K562 (cell line): ENCODE data around the gene CCNL2. TPM values are rescaled to one million over a fixed set of nuclear protein-coding genes. Genes with fewer than 3 reads are reported as not detected.
A peak's percentile ranks its signal among the peaks of the same experiment; 100 is the strongest.

Experiments used
- BCL6 ChIP-seq: fragments of 250-450 bp; sonication (Bioruptor Pico); IDR thresholded peaks from 2 replicates; pipeline ENCODE4 v1.4.0; 2020
- E2F1 ChIP-seq: sonication (generic); formaldehyde crosslinking; IDR thresholded peaks from 2 replicates; pipeline ENCODE4 v1.8.1; 2023; ENCODE audit warnings: mild to moderate bottlenecking, missing genetic modification reagents, moderate library complexity
- RFX1 ChIP-seq: fragments of 450-650 bp; IDR thresholded peaks from 2 replicates; pipeline ENCODE4 v1.6.1; 2016; ENCODE audit warnings: mild to moderate bottlenecking, moderate library complexity
- STAT5B ChIP-seq: fragments of 250-450 bp; sonication (Bioruptor Pico); IDR thresholded peaks from 2 replicates; pipeline ENCODE4 v1.8.0; 2021; ENCODE audit warnings: mild to moderate bottlenecking, inconsistent platforms
- TAF7 ChIP-seq: fragments of 450-650 bp; IDR thresholded peaks from 2 replicates; pipeline ENCODE4 v1.6.1; 2016; ENCODE audit warnings: missing genetic modification characterization, missing compliant biosample characterization
- TAL1 ChIP-seq: fragments of 450-650 bp; IDR thresholded peaks from 2 replicates; pipeline ENCODE4 v1.6.1; 2016; ENCODE audit warnings: mild to moderate bottlenecking
- THRAP3 ChIP-seq: fragments of 450-650 bp; IDR thresholded peaks from 2 replicates; pipeline ENCODE4 v1.6.1; 2016; ENCODE audit warnings: mild to moderate bottlenecking, inconsistent platforms, borderline replicate concordance
- ZBTB9 ChIP-seq: fragments of 450-650 bp; formaldehyde crosslinking; IDR thresholded peaks from 2 replicates; pipeline ENCODE4 v1.4.0; 2020; ENCODE audit warnings: mild to moderate bottlenecking, moderate library complexity
- polyA plus RNA-seq, 8 experiments: library from polyadenylated mRNA; depleted of rRNA in 4 of 8; stranded (reverse) in 5 of 8; unstranded in 3 of 8; fragments of >200 nt; fragmentation: Nextera tagmentation in 2 of 8; fragmentation: Illumina TruSeq in 1 of 8; extraction: Ambion mirVana in 2 of 8; extraction: Trizol in 1 of 8; gene quantifications; 2 replicates each; pipeline versions ENCODE4 v1.2.1 to v1.2.3, GENCODE V29; 2011 to 2014; ENCODE audit warnings: inconsistent platforms in 1 of 8, missing spikeins in 1 of 8
- total RNA-seq, 7 experiments: library from RNA; depleted of rRNA in 6 of 7; stranded (reverse); fragments of >200 nt in 6 of 7; fragmentation: Illumina TruSeq in 2 of 7; extraction: Trizol in 2 of 7; gene quantifications; 2 replicates each; pipeline versions ENCODE4 v1.2.1 to v1.2.3, GENCODE V29; 2011 to 2021; ENCODE audit warnings: low replicate concordance in 1 of 7
- TF ChIP-seq, protein P1 (sequence below), 2 experiments: fragments of 450-650 bp; formaldehyde crosslinking in 1 of 2; IDR thresholded peaks; 2 replicates each; pipeline versions ENCODE4 v1.4.0 to v1.6.1; 2014 to 2020; ENCODE audit warnings: mild to moderate bottlenecking in 2 of 2, borderline replicate concordance in 1 of 2, low read depth in 1 of 2
- TF ChIP-seq, protein P2 (sequence below): fragments of 250-450 bp; sonication (Bioruptor Pico); IDR thresholded peaks from 2 replicates; pipeline ENCODE4 v1.4.0; 2020

CCNL2 gene
- total and polyA plus RNA-seq, 9 of the 15 experiments (the other 6 are each of a cell fraction or from before 2014, with no cell fraction given), result 2.8 to 287 (median 94.5) TPM

DNA sequence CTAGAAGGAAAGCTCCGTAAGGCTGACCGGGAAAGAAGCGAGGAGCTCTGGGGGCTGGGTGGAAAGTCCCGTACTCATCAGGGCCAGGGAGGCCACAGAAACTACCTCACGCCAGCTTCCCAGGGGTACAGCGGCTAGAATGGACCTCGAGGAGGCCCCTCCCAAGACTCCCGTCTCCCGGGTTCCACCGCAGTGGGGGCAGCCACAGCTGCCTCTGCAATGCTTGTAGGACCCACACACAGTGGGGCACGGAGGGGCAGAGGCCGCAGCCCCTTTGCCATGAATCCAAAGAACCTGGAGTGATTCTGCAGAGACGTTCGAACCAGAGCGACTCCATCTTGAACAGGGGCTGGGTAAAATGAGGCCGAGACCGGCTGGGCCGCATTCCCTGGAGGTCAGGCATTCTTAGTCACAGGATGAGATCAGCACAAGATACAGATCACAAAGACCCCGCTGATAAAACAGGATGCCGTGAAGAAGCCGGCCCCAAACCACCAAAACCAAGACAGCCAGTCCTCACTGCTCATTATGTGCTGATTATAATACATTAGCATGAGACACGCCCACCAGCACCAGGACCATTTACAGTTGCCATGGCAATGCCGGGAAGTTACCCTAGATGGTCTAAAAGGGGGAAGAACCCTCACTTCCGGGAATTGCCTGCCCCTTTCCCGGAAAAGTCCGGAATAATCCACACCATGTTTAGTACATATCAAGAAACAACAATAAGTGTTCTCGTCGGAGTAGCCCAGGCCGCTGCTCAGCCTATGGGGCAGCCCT, 23.5 kb upstream of the CCNL2 start (continued):
- TF ChIP-seq BCL6 (CRISPR knock-in tag) (peak; percentile 73), E2F1 (CRISPR knock-in tag) (no peak), ZBTB9 (0 out of 2 replicates have a peak, but pooled peaks have one; percentile 34), STAT5B (CRISPR knock-in tag) (no peak), TAF7 (tag) (peak; percentile 68), THRAP3 (no peak), TAL1 (no peak), RFX1 (peak; percentile 96)
- TF ChIP-seq, protein P1, sequence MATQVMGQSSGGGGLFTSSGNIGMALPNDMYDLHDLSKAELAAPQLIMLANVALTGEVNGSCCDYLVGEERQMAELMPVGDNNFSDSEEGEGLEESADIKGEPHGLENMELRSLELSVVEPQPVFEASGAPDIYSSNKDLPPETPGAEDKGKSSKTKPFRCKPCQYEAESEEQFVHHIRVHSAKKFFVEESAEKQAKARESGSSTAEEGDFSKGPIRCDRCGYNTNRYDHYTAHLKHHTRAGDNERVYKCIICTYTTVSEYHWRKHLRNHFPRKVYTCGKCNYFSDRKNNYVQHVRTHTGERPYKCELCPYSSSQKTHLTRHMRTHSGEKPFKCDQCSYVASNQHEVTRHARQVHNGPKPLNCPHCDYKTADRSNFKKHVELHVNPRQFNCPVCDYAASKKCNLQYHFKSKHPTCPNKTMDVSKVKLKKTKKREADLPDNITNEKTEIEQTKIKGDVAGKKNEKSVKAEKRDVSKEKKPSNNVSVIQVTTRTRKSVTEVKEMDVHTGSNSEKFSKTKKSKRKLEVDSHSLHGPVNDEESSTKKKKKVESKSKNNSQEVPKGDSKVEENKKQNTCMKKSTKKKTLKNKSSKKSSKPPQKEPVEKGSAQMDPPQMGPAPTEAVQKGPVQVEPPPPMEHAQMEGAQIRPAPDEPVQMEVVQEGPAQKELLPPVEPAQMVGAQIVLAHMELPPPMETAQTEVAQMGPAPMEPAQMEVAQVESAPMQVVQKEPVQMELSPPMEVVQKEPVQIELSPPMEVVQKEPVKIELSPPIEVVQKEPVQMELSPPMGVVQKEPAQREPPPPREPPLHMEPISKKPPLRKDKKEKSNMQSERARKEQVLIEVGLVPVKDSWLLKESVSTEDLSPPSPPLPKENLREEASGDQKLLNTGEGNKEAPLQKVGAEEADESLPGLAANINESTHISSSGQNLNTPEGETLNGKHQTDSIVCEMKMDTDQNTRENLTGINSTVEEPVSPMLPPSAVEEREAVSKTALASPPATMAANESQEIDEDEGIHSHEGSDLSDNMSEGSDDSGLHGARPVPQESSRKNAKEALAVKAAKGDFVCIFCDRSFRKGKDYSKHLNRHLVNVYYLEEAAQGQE (IDR thresholded peaks at IDR 0.05; ENCODE audit: borderline replicate concordance), result peak; percentile 77
- TF ChIP-seq, protein P1 (CRISPR knock-in tag; IDR thresholded peaks at IDR 0.05; ENCODE audit: low read depth), result no peak
- TF ChIP-seq, protein P2, sequence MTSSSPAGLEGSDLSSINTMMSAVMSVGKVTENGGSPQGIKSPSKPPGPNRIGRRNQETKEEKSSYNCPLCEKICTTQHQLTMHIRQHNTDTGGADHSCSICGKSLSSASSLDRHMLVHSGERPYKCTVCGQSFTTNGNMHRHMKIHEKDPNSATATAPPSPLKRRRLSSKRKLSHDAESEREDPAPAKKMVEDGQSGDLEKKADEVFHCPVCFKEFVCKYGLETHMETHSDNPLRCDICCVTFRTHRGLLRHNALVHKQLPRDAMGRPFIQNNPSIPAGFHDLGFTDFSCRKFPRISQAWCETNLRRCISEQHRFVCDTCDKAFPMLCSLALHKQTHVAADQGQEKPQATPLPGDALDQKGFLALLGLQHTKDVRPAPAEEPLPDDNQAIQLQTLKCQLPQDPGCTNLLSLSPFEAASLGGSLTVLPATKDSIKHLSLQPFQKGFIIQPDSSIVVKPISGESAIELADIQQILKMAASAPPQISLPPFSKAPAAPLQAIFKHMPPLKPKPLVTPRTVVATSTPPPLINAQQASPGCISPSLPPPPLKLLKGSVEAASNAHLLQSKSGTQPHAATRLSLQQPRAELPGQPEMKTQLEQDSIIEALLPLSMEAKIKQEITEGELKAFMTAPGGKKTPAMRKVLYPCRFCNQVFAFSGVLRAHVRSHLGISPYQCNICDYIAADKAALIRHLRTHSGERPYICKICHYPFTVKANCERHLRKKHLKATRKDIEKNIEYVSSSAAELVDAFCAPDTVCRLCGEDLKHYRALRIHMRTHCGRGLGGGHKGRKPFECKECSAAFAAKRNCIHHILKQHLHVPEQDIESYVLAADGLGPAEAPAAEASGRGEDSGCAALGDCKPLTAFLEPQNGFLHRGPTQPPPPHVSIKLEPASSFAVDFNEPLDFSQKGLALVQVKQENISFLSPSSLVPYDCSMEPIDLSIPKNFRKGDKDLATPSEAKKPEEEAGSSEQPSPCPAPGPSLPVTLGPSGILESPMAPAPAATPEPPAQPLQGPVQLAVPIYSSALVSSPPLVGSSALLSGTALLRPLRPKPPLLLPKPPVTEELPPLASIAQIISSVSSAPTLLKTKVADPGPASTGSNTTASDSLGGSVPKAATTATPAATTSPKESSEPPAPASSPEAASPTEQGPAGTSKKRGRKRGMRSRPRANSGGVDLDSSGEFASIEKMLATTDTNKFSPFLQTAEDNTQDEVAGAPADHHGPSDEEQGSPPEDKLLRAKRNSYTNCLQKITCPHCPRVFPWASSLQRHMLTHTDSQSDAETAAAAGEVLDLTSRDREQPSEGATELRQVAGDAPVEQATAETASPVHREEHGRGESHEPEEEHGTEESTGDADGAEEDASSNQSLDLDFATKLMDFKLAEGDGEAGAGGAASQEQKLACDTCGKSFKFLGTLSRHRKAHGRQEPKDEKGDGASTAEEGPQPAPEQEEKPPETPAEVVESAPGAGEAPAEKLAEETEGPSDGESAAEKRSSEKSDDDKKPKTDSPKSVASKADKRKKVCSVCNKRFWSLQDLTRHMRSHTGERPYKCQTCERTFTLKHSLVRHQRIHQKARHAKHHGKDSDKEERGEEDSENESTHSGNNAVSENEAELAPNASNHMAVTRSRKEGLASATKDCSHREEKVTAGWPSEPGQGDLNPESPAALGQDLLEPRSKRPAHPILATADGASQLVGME (CRISPR knock-in tag), result peak; percentile 63; the same call in 1 of the 2 replicates
